MM.1S (cell line): ENCODE results near the gene TMCC1.

Source experiments
- DNase-seq: peaks from one replicate; pipeline ENCODE4 v3.0.0-alpha.2; 2015
- H2AFZ ChIP-seq: fragments of 300-600 bp; sonication (generic); 2 replicates; pipeline ENCODE4 v1.6.0; 2016; ENCODE audit warnings: antibody characterized with exemption, low read length
- H3F3A ChIP-seq: fragments of 300-600 bp; sonication (generic); 2 replicates; pipeline ENCODE4 v1.6.1; 2016; ENCODE audit warnings: mild to moderate bottlenecking, antibody characterized with exemption, low read length, moderate library complexity, mixed read lengths; ENCODE audit not compliant: insufficient read depth
- H3K27ac ChIP-seq: fragments of 300-600 bp; sonication (generic); 2 replicates; pipeline ENCODE4 v1.5.1; 2016; ENCODE audit warnings: mild to moderate bottlenecking, low read length
- H3K27me3 ChIP-seq: fragments of 300-600 bp; sonication (generic); replicated peaks from 2 replicates; pipeline ENCODE4 v1.6.0; 2016; ENCODE audit warnings: low read length; ENCODE audit not compliant: insufficient read depth
- H3K36me3 ChIP-seq: fragments of 300-600 bp; sonication (generic); replicated peaks from 2 replicates; pipeline ENCODE4 v1.6.1; 2016; ENCODE audit warnings: mild to moderate bottlenecking, low read length, mixed read lengths; ENCODE audit not compliant: insufficient read depth
- H3K4me1 ChIP-seq: fragments of 300-600 bp; sonication (generic); 2 replicates; pipeline ENCODE4 v1.6.1; 2016; ENCODE audit warnings: low read length, mixed read lengths
- H3K4me2 ChIP-seq: fragments of 300-600 bp; sonication (generic); 2 replicates; pipeline ENCODE4 v1.6.0; 2016; ENCODE audit warnings: low read depth, low read length
- H3K4me3 ChIP-seq: fragments of 300-600 bp; sonication (generic); 2 replicates; pipeline ENCODE4 v1.5.1; 2016; ENCODE audit warnings: low read length, mixed read lengths
- H3K79me2 ChIP-seq: fragments of 300-600 bp; sonication (generic); 2 replicates; pipeline ENCODE4 v1.6.1; 2016; ENCODE audit warnings: mixed run types, low read length, mixed read lengths
- H3K9ac ChIP-seq: fragments of 300-600 bp; sonication (generic); 2 replicates; pipeline ENCODE4 v1.6.1; 2016; ENCODE audit warnings: low read length, mixed read lengths
- H3K9me2 ChIP-seq: fragments of 300-600 bp; sonication (generic); replicated peaks from 2 replicates; pipeline ENCODE4 v1.6.1; 2016; ENCODE audit warnings: mild to moderate bottlenecking, low read length, mixed read lengths; ENCODE audit not compliant: insufficient read depth
- H3K9me3 ChIP-seq: fragments of 300-600 bp; sonication (generic); replicated peaks from 2 replicates; pipeline ENCODE4 v1.6.1; 2016; ENCODE audit warnings: mild to moderate bottlenecking, low read length, mixed read lengths; ENCODE audit not compliant: insufficient read depth
- H4K20me1 ChIP-seq: fragments of 300-600 bp; sonication (generic); 2 replicates; pipeline ENCODE4 v1.6.1; 2016; ENCODE audit warnings: mild to moderate bottlenecking, low read length, moderate library complexity, mixed read lengths; ENCODE audit not compliant: insufficient read depth
- CTCF ChIP-seq: fragments of 300-600 bp; sonication (generic); IDR thresholded peaks from 2 replicates; pipeline ENCODE4 v1.5.1; 2016; ENCODE audit warnings: antibody characterized with exemption, low read length, mixed read lengths
- EZH2 ChIP-seq: fragments of 300-600 bp; sonication (generic); optimal IDR thresholded peaks from 2 replicates; pipeline ENCODE3; 2017; ENCODE audit warnings: low read depth, mild to moderate bottlenecking, antibody characterized with exemption, low read length, mixed read lengths
- EZH2phosphoT487 ChIP-seq: fragments of 300-600 bp; sonication (generic); IDR thresholded peaks from 2 replicates; pipeline ENCODE4 v1.6.1; 2018; ENCODE audit warnings: antibody characterized with exemption, low read length

The TMCC1 gene

GRCh38 chr3:129663045-129663446, 230.5 kb downstream of the TMCC1 start:
- H3K9me2 ChIP-seq: no peaks in the 10 kb centered on the region
- no peaks in the 10 kb centered on the region for H4K20me1 ChIP-seq
- no peak for DNase-seq
- TF ChIP-seq EZH2 (no peak), CTCF (no peak), EZH2phosphoT487 (no peak)
- H3K4me2 ChIP-seq: no peak overlapping the region
- H3K4me1 ChIP-seq: no peaks in the 10 kb centered on the region
- H3K27me3 ChIP-seq: no peaks in the 10 kb centered on the region
- H3K9me3 ChIP-seq: no peaks in the 10 kb centered on the region
- no peak overlapping the region for H3K4me3 ChIP-seq
- no peaks in the 10 kb centered on the region for H3F3A ChIP-seq
- H2AFZ ChIP-seq: no peak overlapping the region
- no peaks in the 10 kb centered on the region for H3K36me3 ChIP-seq
- no peak overlapping the region for H3K27ac ChIP-seq
- H3K9ac ChIP-seq: no peak overlapping the region
- H3K79me2 ChIP-seq: no peaks in the 10 kb centered on the region

GRCh38 chr3:129662191-129662608, 231.3 kb downstream of the TMCC1 start:
- no peak for DNase-seq
- no peak overlapping the region for H3K4me2 ChIP-seq
- H3K27me3 ChIP-seq: no peaks in the 10 kb centered on the region
- no peaks in the 10 kb centered on the region for H3K36me3 ChIP-seq
- no peak overlapping the region for H3K4me3 ChIP-seq
- no peaks in the 10 kb centered on the region for H3K79me2 ChIP-seq
- TF ChIP-seq CTCF (no peak), EZH2phosphoT487 (no peak), EZH2 (no peak)
- no peak overlapping the region for H3K9ac ChIP-seq
- no peaks in the 10 kb centered on the region for H3K4me1 ChIP-seq
- H3F3A ChIP-seq: no peaks in the 10 kb centered on the region
- no peaks in the 10 kb centered on the region for H3K9me2 ChIP-seq
- H3K9me3 ChIP-seq: no peaks in the 10 kb centered on the region
- H2AFZ ChIP-seq: no peak overlapping the region
- no peak overlapping the region for H3K27ac ChIP-seq
- H4K20me1 ChIP-seq: no peaks in the 10 kb centered on the region

GRCh38 chr3:129661766-129662165, 231.7 kb downstream of the TMCC1 start:
- Histone ChIP-seq H3K27ac (no peak overlapping the region), H3K9me2 (no peaks in the 10 kb centered on the region), H3K4me1 (no peaks in the 10 kb centered on the region), H3K79me2 (no peaks in the 10 kb centered on the region), H4K20me1 (no peaks in the 10 kb centered on the region), H3K4me2 (no peak overlapping the region), H3K9me3 (no peaks in the 10 kb centered on the region), H2AFZ (no peak overlapping the region), H3K36me3 (no peaks in the 10 kb centered on the region), H3K9ac (no peak overlapping the region), H3F3A (no peaks in the 10 kb centered on the region), H3K27me3 (no peaks in the 10 kb centered on the region), H3K4me3 (no peak overlapping the region)
- DNase-seq: no peak
- no peak for TF ChIP-seq CTCF
- no peak for TF ChIP-seq EZH2phosphoT487
- no peak for TF ChIP-seq EZH2
